SK-N-SH (cell line): ENCODE results near the gene CEACAM16. TPM values are rescaled to one million over a fixed set of nuclear protein-coding genes. Genes with fewer than 3 reads are reported as not detected.

ENCODE experiments used
- CTCF ChIA-PET: fragments of 300-600, 350-600 bp; formaldehyde crosslinking; extraction: SDS; loops from one replicate; lab custom pipeline; 2021; lab: Yijun Ruan, JAX
- POLR2A ChIA-PET: fragments of 350-600 bp; sonication (Branson Sonifier 250); formaldehyde crosslinking; extraction: SDS; loops from one replicate; lab custom pipeline; 2020; ENCODE audit warnings: antibody characterized with exemption, inconsistent platforms; lab: Yijun Ruan, JAX
- DNase-seq: peaks from one replicate; pipeline ENCODE4 v3.0.0; 2012
- H2AFZ ChIP-seq: fragments of 200-600 bp; sonication (generic); 2 replicates; pipeline ENCODE4 v1.8.1; 2016; ENCODE audit warnings: antibody characterized with exemption, mild to moderate bottlenecking, low read depth
- H3F3A ChIP-seq: fragments of 200-600 bp; sonication (generic); replicated peaks from 2 replicates; pipeline ENCODE3; 2016; ENCODE audit warnings: antibody characterized with exemption, mild to moderate bottlenecking; ENCODE audit not compliant: insufficient read depth
- H3K27ac ChIP-seq, 2 experiments: fragments of 200-500 bp in 1 of 2; fragments of 200-600 bp in 1 of 2; sonication (Bioruptor generic) in 1 of 2; sonication (generic), shearing (Covaris generic) in 1 of 2; 2 replicates each; pipeline versions ENCODE4 v1.5.1 to v1.6.1; 2014 to 2016; ENCODE audit warnings: low read depth in 2 of 2, inconsistent platforms in 1 of 2, low read length in 1 of 2, mild to moderate bottlenecking in 1 of 2, mixed read lengths in 1 of 2
- H3K27me3 ChIP-seq: fragments of 200-600 bp; sonication (generic), shearing (Covaris generic); 2 replicates; pipeline ENCODE4 v1.6.1; 2016; ENCODE audit warnings: mixed run types; ENCODE audit not compliant: insufficient read depth
- H3K36me3 ChIP-seq, 2 experiments: fragments of 200-500 bp in 1 of 2; fragments of 200-600 bp in 1 of 2; sonication (Bioruptor generic) in 1 of 2; sonication (generic) in 1 of 2; replicated peaks in 1 of 2; 2 replicates each; pipeline versions ENCODE3 to v1.5.1; 2014 to 2016; ENCODE audit warnings: low read length in 1 of 2, mild to moderate bottlenecking in 1 of 2; ENCODE audit not compliant: insufficient read depth in 2 of 2, control insufficient read depth in 1 of 2
- H3K4me1 ChIP-seq, 2 experiments: fragments of 200-500 bp in 1 of 2; fragments of 200-600 bp in 1 of 2; sonication (Bioruptor generic) in 1 of 2; sonication (generic), shearing (Covaris generic) in 1 of 2; 2 replicates each; pipeline versions ENCODE4 v1.5.1 to v1.6.1; 2014 to 2016; ENCODE audit warnings: low read depth in 1 of 2, low read length in 1 of 2, mixed run types in 1 of 2; ENCODE audit not compliant: insufficient read depth in 2 of 2, control insufficient read depth in 1 of 2
- H3K4me2 ChIP-seq: fragments of 200-600 bp; sonication (generic), shearing (Covaris generic); 2 replicates; pipeline ENCODE4 v1.6.1; 2017; ENCODE audit warnings: mixed run types
- H3K4me3 ChIP-seq, 2 experiments: fragments of 200-500 bp in 1 of 2; fragments of 200-600 bp in 1 of 2; sonication (Bioruptor generic) in 1 of 2; sonication (generic), shearing (Covaris generic) in 1 of 2; 2 replicates each; pipeline versions ENCODE4 v1.5.1 to v1.8.1; 2014 to 2016; ENCODE audit warnings: low read depth in 2 of 2, inconsistent platforms in 1 of 2, low read length in 1 of 2, mild to moderate bottlenecking in 1 of 2, mixed read lengths in 1 of 2, moderate library complexity in 1 of 2
- H3K79me2 ChIP-seq: fragments of 200-600 bp; sonication (generic); 2 replicates; pipeline ENCODE4 v1.8.1; 2017; ENCODE audit warnings: mild to moderate bottlenecking; ENCODE audit not compliant: insufficient read depth
- H3K9ac ChIP-seq: fragments of 200-600 bp; sonication (generic); 2 replicates; pipeline ENCODE4 v1.6.1; 2017; ENCODE audit warnings: mixed run types
- H3K9me2 ChIP-seq: fragments of 200-600 bp; sonication (generic); 2 replicates; pipeline ENCODE4 v1.6.1; 2017; ENCODE audit warnings: mixed run types
- H3K9me3 ChIP-seq: fragments of 200-600 bp; sonication (generic); 2 replicates; pipeline ENCODE4 v1.6.1; 2017; ENCODE audit warnings: mixed run types, mild to moderate bottlenecking, moderate library complexity
- H4K20me1 ChIP-seq: fragments of 200-600 bp; sonication (generic); 2 replicates; pipeline ENCODE4 v1.6.1; 2017; ENCODE audit warnings: mild to moderate bottlenecking, mixed run types; ENCODE audit not compliant: insufficient read depth
- FOXJ3 ChIP-seq: sonication (generic); formaldehyde crosslinking; IDR thresholded peaks from 2 replicates; pipeline ENCODE4 v1.5.1; 2020; ENCODE audit warnings: mild to moderate bottlenecking, missing genetic modification reagents
- GATA2 ChIP-seq: sonication (generic); formaldehyde crosslinking; IDR thresholded peaks from 2 replicates; pipeline ENCODE4 v1.5.0; 2020; ENCODE audit warnings: mild to moderate bottlenecking, missing genetic modification reagents
- JUND ChIP-seq: IDR thresholded peaks from 2 replicates; pipeline ENCODE4 v1.4.0; 2012
- MXI1 ChIP-seq: IDR thresholded peaks from 2 replicates; pipeline ENCODE4 v1.6.1; 2012; ENCODE audit warnings: mild to moderate bottlenecking, low read depth, low read length, improper control_type of control experiment
- NRF1 ChIP-seq: IDR thresholded peaks from 2 replicates; pipeline ENCODE4 v1.6.1; 2012; ENCODE audit warnings: low read depth, mild to moderate bottlenecking, low read length
- RAD21 ChIP-seq: IDR thresholded peaks from 2 replicates; pipeline ENCODE4 v1.6.1; 2012; ENCODE audit warnings: mild to moderate bottlenecking, low read length
- SIN3A ChIP-seq: IDR thresholded peaks from 2 replicates; pipeline ENCODE4 v1.6.1; 2012; ENCODE audit warnings: low read depth, mild to moderate bottlenecking, low read length, moderate library complexity, borderline replicate concordance
- SMC3 ChIP-seq: IDR thresholded peaks from 2 replicates; pipeline ENCODE4 v1.6.1; 2012; ENCODE audit warnings: low read depth, low read length, improper control_type of control experiment
- TAF1 ChIP-seq: IDR thresholded peaks from 2 replicates; pipeline ENCODE4 v1.6.1; 2012; ENCODE audit warnings: low read depth, mild to moderate bottlenecking, low read length, moderate library complexity, borderline replicate concordance
- WGBS: methylation state at CpG from one replicate; pipeline ENCODE4 v1.1.6; 2017; ENCODE audit warnings: low lambda C conversion rate; 5-methylcytosine and 5-hydroxymethylcytosine counted together
- polyA plus RNA-seq, 3 experiments: library from polyadenylated mRNA; depleted of rRNA; stranded (reverse); fragments of >200 nt; gene quantifications; 2 replicates each; pipeline ENCODE4 v1.2.3, GENCODE V29; 2012
- TF ChIP-seq, protein P1 (sequence below): fragments of 200-600 bp; sonication (generic); IDR thresholded peaks from 2 replicates; pipeline ENCODE4 v1.6.1; 2017; ENCODE audit warnings: antibody characterized with exemption, mild to moderate bottlenecking, moderate library complexity

The CEACAM16 gene
- polyA plus RNA-seq, 1 of the 3 experiments (the other 2 are of a cell fraction), result not detected

DNA sequence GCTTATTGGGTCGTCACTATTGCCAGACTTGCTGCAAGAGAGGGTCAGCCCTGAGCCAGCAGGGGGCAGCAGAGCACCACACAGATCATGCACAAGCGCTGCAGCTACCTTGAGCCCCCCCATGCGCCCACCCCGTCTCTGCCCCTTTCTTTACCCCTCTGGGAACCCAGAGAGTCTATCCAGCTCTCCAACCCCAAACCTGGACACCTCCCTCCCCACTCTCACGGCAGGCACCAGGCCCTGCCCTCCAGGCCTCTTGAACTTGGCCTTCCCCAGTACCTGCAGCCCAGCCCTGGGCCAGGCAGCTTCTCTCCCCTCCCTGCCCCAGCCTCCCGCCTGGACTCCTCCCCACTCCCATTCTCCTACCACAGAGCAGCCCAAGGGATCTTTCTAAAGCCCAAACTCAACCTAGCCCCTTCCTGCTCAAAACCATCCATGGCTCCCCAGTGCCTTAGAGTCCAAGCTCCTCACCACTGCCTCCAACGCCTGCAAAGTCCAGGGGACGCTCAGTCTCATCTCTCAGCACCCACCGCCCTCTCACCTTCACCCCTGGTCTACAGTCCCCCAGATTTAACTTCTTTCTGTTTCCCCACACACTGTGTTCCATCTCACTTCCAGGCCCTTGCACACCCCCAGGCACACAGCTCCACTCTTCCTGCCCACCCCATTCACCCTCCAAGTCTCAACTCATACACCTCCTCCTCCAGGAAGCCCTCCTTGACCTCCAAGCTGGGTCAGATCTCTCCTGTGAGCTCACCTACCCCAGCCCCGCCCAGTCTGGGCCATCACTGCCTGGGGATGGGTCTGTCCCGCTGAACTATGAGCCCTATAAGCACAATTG is 9.4 kb upstream of the CEACAM16 start:
- ChIA-PET CTCF (interaction anchor here (0.7 to 8.1 kb wide), 41 partner anchors 9 to 169 kb away, joined by 3 to 71 read pairs (median 4); partner anchors contain the start of genes IGSF23 and NECTIN2), POLR2A (no interaction called here)
- DNase-seq, result peak; percentile 78
- no peaks in the 10 kb centered on the region for H3K9me2 ChIP-seq
- H3F3A ChIP-seq, result peaks cover 32% of the 10 kb centered on the region
- no peak for TF ChIP-seq JUND
- peak; percentile 72 for TF ChIP-seq SMC3
- no peak for TF ChIP-seq NRF1
- no peak for TF ChIP-seq TAF1
- no peak for TF ChIP-seq SIN3A
- peak; percentile 78 for TF ChIP-seq RAD21
- TF ChIP-seq GATA2 (CRISPR knock-in tag), result no peak
- TF ChIP-seq, protein P1, sequence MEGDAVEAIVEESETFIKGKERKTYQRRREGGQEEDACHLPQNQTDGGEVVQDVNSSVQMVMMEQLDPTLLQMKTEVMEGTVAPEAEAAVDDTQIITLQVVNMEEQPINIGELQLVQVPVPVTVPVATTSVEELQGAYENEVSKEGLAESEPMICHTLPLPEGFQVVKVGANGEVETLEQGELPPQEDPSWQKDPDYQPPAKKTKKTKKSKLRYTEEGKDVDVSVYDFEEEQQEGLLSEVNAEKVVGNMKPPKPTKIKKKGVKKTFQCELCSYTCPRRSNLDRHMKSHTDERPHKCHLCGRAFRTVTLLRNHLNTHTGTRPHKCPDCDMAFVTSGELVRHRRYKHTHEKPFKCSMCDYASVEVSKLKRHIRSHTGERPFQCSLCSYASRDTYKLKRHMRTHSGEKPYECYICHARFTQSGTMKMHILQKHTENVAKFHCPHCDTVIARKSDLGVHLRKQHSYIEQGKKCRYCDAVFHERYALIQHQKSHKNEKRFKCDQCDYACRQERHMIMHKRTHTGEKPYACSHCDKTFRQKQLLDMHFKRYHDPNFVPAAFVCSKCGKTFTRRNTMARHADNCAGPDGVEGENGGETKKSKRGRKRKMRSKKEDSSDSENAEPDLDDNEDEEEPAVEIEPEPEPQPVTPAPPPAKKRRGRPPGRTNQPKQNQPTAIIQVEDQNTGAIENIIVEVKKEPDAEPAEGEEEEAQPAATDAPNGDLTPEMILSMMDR, result peak; percentile 92
- TF ChIP-seq FOXJ3 (CRISPR knock-in tag), result no peak
- H3K4me1 ChIP-seq, result peaks cover 0 to 16% of the 10 kb centered on the region in 2 experiments; a peak in 3 of 4 replicates
- no peak overlapping the region for H3K4me2 ChIP-seq
- H3K27ac ChIP-seq, result no peak overlapping the region
- H3K9ac ChIP-seq, result no peak overlapping the region
- no peak overlapping the region; a peak in 1 of 4 replicates for H3K4me3 ChIP-seq
- H2AFZ ChIP-seq, result no peak overlapping the region
- no peaks in the 10 kb centered on the region for H3K36me3 ChIP-seq
- 35% methylated on average over 11 of the region's 11 CpGs for WGBS
- no peaks in the 10 kb centered on the region for H4K20me1 ChIP-seq
- H3K9me3 ChIP-seq, result no peaks in the 10 kb centered on the region
- no peaks in the 10 kb centered on the region for H3K79me2 ChIP-seq
- H3K27me3 ChIP-seq, result no peaks in the 10 kb centered on the region

DNA sequence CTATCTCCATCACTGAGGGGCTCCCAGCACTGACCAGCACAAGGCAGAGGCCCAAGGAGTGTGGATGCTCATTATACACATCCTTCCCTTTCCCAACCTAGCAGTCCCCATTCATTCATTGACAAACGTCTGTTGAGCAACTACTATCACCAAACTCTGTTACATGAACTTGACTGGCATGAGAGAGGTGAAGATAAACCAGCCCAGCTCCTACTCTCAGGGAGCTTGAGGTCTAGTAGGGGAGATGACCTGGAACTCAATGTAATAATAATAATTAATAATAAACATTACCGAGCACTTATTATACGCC is 8.9 kb upstream of the CEACAM16 start:
- Histone ChIP-seq H3K36me3 (no peaks in the 10 kb centered on the region), H3K27me3 (no peaks in the 10 kb centered on the region), H3K4me1 (peaks cover 0 to 15% of the 10 kb centered on the region in 2 experiments; a peak in 3 of 4 replicates), H3K4me2 (no peak overlapping the region), H2AFZ (no peak overlapping the region), H3K9ac (no peak overlapping the region), H3K9me2 (no peaks in the 10 kb centered on the region), H3K4me3 (no peak overlapping the region), H3K79me2 (no peaks in the 10 kb centered on the region), H3K27ac (no peak overlapping the region), H4K20me1 (no peaks in the 10 kb centered on the region), H3F3A (peaks cover 30% of the 10 kb centered on the region), H3K9me3 (no peaks in the 10 kb centered on the region)
- TF ChIP-seq SIN3A (no peak), MXI1 (no peak)
- WGBS, result 92% methylated on average over 3 of the region's 3 CpGs
- no peak for DNase-seq
- ChIA-PET POLR2A (no interaction called here), CTCF (interaction anchor here (0.8 to 8.1 kb wide), 27 partner anchors 9 to 156 kb away, joined by 3 to 71 read pairs (median 4); partner anchors contain the start of gene NECTIN2)
